Measurements from ENCODE around the gene SPRYD3.

- TF ChIP-seq POLR2AphosphoS5 (IDR thresholded peaks at IDR 0.05; ENCODE audit: low read depth, low read length) (no peak), EGR1 (IDR thresholded peaks at IDR 0.05; ENCODE audit: low read depth) (no peak), CTCF (IDR thresholded peaks at IDR 0.05 in 2 of 3, conservative IDR thresholded peaks at IDR 0.05 in 1 of 3; ENCODE audit: borderline replicate concordance in 1 of 3, insufficient read depth in 1 of 3, low read depth in 2 of 3, low read length in 2 of 3) (no peak), EZH2phosphoT487 (IDR thresholded peaks at IDR 0.05; ENCODE audit: borderline replicate concordance) (no peak), TCF7L2 (IDR thresholded peaks at IDR 0.05; ENCODE audit: borderline replicate concordance, extremely low read depth, insufficient read depth, insufficient read length) (no peak), POLR2A (IDR thresholded peaks at IDR 0.05; ENCODE audit: borderline replicate concordance, extremely low read depth, insufficient read depth, insufficient read length) (no peak), ZNF274 (IDR thresholded peaks at IDR 0.05; ENCODE audit: low read depth, low read length) (no peak)
Measured at GRCh38 chr12:53074283-53074998, 4.7 kb downstream of the SPRYD3 start.
